HL-60 (cell line): ENCODE measurements around the gene TIE1.

Experiments
- POLR2AphosphoS5 ChIP-seq: IDR thresholded peaks from 2 replicates; pipeline ENCODE4 v1.6.1; 2012; ENCODE audit warnings: low read depth
- TF ChIP-seq, protein P1 (sequence below): IDR thresholded peaks from one replicate; pipeline ENCODE4 v1.5.1; 2011; ENCODE audit warnings: low read length, control low read depth, inconsistent platforms; ENCODE audit not compliant: insufficient read depth

DNA sequence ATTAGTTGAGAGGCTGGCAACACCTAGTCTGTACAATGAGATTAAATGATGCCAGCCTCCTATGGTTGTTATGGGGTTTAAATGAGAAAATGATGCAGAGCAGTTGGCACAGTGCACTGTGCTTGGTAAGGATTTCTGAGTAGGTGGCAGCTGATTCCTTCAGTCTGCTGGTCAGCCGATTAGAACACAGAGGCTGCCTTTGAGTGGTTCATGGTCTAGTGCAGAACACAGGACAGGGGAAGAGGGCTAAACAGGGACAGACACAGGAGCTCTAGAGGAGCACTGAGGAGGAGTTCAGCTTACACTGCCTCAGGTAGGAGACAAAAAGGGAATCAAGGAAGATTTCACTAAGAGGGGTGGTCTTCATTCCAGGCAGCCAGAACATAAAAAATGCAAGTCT lies 1.4 kb downstream of the TIE1 start:
- TF ChIP-seq POLR2AphosphoS5, result no peak
- TF ChIP-seq, protein P1, sequence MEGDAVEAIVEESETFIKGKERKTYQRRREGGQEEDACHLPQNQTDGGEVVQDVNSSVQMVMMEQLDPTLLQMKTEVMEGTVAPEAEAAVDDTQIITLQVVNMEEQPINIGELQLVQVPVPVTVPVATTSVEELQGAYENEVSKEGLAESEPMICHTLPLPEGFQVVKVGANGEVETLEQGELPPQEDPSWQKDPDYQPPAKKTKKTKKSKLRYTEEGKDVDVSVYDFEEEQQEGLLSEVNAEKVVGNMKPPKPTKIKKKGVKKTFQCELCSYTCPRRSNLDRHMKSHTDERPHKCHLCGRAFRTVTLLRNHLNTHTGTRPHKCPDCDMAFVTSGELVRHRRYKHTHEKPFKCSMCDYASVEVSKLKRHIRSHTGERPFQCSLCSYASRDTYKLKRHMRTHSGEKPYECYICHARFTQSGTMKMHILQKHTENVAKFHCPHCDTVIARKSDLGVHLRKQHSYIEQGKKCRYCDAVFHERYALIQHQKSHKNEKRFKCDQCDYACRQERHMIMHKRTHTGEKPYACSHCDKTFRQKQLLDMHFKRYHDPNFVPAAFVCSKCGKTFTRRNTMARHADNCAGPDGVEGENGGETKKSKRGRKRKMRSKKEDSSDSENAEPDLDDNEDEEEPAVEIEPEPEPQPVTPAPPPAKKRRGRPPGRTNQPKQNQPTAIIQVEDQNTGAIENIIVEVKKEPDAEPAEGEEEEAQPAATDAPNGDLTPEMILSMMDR, result no peak
